Activated CD8-positive, alpha-beta memory T cell treated with anti-CD3 and anti-CD28 coated beads, Interleukin-2, amount 50 U/mL, for 1 hour (primary cell): ENCODE data around the gene SCAND1.
"Not testable (repeated sequence)": the region's sequence is repeated elsewhere in the genome, so short reads cannot be mapped to it uniquely, and the experiment has no call there.

Experiments
- DNase-seq: peaks from one replicate; pipeline ENCODE4 v3.0.0-alpha.2; 2020; ENCODE audit errors: extremely low read depth

SCAND1 gene

GRCh38 chr20:35959291-35959690 is 5.0 kb upstream of the SCAND1 start:
- not testable (repeated sequence) for DNase-seq

DNA sequence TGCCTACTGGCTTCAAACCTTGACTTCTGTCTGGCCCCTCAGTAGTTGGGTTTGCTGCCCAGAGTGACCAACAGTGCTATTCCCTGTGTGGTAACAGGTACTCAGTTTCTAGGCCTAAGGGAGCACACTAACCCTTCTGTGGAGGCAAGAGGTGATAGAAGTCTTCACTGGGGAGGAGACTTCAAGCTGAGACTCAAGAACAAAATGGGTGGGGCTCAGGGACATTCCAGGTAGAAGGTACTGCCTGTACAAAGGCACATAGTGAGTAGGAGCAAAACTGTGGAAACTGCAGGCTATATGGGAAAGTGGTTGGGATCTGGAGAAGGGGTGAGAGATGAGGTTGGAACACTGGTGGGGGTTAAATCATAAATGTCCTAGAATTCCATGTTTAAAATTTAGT is 2.3 kb upstream of the SCAND1 start:
- DNase-seq, result no peak

GRCh38 chr20:35954907-35955251 is 577 bp upstream of the SCAND1 start:
- peak; percentile 10 for DNase-seq

DNA sequence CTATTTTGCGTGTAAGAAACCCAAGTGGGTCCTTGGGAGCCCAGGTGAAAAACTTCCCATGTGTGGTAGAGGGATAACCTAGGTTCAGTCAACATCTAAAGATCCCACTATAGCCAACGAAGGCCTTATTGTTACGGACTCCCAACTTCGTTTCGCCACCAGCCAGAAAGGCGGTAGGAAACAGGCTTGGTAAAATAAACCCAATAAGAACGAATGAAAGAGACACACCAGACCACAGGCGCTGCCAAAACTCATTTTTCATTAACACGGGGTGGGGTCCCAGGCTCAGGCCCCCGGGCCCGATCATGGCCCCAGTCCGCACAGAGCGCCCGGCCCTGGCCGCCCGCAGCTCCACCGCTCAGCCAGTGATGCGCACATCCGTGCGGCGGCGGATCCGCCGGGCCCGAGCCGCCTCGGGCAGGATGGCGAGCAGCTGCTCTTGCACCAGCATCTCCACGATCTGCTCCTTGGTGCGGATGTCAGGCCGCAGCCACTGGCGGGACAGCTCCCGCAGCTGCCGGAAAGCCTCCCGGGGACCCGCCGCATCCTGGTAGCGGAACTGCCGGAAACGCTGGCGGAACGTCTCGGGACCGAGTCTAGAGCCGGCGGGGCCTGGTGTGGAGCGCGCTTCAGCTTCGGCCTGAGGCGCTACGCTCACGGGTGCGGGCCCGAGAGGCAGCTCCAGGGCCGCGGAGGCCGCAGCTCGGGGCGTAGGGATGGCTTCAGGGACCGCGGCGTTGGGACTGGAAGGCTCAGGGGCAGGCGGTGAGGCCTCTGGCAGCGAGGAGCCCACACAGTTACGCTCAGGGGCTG is 709 bp downstream of the SCAND1 start:
- DNase-seq, result no peak

- DNase-seq, result no peak
These were observed 1.6 kb downstream of the SCAND1 start for GRCh38 chr20:35952480-35953386.

- DNase-seq, result not testable (repeated sequence)
These were observed 2.2 kb downstream of the SCAND1 start for GRCh38 chr20:35952080-35952479.

GRCh38 chr20:35950093-35950492 is 4.2 kb downstream of the SCAND1 start:
- DNase-seq, result no peak

GRCh38 chr20:35947907-35948306 is 6.4 kb downstream of the SCAND1 start:
- DNase-seq, result no peak

- DNase-seq, result no peak
These were observed 6.8 kb downstream of the SCAND1 start for GRCh38 chr20:35947489-35947888.

GRCh38 chr20:35942243-35942642 is 12.1 kb downstream of the SCAND1 start:
- no peak for DNase-seq

DNA sequence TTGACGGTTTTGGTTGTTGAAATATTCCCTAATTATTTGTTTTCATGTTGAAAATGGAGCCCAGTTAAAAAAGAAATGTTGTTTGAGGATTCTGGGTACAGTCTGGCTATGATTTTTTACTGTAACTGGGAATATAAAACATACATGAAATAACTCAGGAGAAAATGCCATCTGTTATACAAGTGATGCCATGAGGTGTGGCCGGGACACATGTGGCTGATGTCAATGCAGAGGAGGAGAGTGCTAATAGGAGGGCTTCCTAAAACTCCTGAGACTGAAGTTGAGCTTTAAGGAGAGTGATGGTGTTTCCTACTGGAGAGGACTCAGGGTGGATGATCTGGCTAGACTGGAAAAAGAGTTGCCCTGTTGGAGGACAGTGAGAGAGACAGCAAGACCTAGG is 12.7 kb downstream of the SCAND1 start:
- no peak for DNase-seq

GRCh38 chr20:35939264-35939663 is 15.0 kb downstream of the SCAND1 start:
- DNase-seq, result no peak

DNA sequence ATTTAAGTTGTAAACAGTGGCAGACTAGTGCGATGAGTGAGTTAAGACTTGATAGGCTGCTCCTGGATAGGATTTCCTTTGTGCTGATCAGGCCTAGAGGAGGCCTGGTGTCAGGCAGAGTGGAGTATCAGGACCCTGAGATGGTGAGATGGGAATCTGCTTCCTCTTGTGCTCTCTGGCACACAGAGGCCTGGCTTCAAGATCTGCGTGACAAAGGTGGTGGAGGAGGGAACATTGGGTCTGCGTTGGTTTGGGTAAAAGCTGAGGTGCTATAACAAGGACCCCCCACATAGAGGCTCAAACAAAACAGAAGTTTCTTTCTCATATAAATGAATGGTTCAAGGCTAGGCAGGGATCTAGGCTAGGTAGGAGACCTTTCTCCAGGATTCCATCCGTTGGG is 20.3 kb downstream of the SCAND1 start:
- DNase-seq, result no peak

GRCh38 chr20:35929301-35929700 is 25.0 kb downstream of the SCAND1 start:
- no peak for DNase-seq

DNA sequence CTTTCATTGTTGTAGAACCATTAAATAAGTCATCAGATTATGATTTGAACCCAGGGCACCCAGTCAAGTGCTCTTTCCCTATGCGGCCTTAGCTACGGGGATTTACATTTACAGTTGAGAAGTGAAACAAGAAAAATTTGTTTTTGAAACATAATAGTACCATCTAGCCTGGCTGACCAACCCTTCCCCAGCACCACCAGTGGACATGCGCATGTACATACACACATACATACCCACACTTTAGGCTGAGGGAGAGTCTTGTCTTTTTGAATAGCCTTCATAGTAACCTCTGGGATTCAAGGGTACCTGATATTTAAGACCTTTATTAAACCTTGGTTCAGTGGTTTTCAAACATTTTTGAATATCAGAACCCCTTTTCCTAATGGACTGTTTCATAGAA is 33.8 kb downstream of the SCAND1 start:
- no peak for DNase-seq

DNA sequence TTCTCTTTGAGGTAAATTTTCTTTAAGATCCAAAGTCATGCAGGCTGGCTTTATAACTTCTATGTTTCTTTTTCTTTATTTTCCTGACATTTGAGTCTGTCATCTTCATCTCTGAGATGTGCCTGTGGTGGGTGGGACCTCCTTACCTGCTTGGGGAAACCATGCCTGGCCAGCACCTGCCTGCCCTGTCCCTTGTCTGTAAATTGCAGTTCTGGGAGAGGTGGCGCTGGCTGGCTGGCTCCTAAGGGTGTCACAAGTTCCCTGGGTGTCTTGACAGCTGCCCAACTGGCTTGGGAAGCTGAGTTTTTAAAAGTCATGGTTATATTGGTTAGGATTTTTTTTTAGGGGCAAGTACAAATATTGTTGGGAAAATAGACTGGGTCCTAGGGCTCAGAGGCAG is 36.3 kb downstream of the SCAND1 start:
- DNase-seq, result no peak

- no peak for DNase-seq
These were observed 37.2 kb downstream of the SCAND1 start for GRCh38 chr20:35917077-35917476.

GRCh38 chr20:35912881-35913280 is 41.4 kb downstream of the SCAND1 start:
- no peak for DNase-seq

GRCh38 chr20:35910254-35910653 is 44.0 kb downstream of the SCAND1 start:
- DNase-seq, result no peak

- DNase-seq, result no peak
These were observed 44.5 kb downstream of the SCAND1 start for GRCh38 chr20:35909796-35910195.

DNA sequence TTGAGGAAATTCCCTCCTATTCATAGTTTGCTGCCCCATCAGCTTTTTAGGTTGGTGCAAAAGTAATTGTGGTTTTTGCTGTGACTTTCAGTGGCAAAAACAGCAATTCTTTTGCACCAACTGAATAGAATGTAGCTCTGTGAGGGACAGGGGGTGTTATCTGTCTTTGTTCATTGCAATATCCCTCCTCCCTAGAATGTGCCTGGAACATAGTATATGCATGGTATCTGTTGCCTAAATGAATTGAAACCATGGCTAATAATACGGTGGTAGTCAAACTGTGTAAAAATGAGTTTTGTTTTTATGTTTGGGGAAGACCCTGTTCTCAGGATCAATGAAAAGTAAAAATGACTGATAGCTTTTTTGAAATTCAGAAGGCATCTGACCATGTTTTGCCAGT is 45.1 kb downstream of the SCAND1 start:
- DNase-seq, result no peak

GRCh38 chr20:35908007-35908406 is 46.3 kb downstream of the SCAND1 start:
- no peak for DNase-seq
